ENCODE results near the gene ZNF598. TPM values are rescaled to one million over a fixed set of nuclear protein-coding genes. Genes with fewer than 3 reads are reported as not detected.

The ZNF598 gene
- total and polyA plus RNA-seq, 2 donors from 2014 or later = 14.3 to 34.9 TPM

DNA sequence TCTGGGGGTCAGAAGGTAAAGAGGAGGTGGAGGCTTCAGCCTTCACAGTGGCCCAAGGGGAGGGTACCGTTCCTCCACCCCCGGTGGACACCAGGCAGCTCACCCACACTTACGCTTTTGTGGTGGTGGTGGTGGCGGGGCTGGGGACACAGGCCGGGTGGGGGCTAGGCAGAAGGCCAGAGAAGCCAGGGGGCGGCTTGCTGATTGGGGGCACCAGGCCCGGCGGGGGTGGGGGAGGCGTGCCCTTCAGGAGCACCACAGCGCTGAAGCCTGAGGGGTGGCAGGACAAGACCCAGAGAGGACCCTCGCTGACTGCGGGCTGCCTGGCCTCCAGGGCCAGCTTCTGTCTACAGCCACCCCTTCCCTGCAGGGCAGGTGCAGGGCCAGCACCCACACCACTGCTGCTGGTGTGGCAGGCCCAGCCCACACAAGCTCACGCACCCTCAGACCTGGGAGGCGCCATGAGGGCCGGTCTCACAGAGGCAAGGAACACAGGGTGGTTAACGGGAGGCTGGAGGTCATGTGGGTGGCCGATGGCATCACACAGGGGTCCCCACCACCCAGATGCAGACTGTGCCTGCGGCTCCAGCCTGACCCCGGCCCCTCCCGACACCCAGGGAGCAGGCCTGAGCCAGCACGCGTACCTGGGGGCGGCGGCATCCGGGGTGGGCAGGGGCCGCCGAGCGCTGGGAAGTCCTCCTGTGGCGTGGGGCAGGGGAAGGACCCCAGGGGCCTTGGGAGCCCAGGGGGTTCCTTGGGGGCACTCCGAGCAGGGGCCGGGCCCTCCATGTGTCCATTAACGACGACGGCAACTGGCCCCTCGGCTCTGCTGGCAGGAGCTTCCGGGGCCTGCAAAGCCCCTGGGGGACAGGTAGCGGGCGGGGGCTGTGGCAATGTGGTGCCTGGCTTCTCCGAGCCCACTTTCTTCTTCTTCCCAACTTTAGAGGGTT is 10.5 kb downstream of the ZNF598 start:
- H3K27ac ChIP-seq (ENCODE audit: low read depth in 2 of 2, low read length in 2 of 2) = no peak overlapping the region
- no peaks in the 10 kb centered on the region for H3K9me3 ChIP-seq (ENCODE audit: control insufficient read depth in 2 of 3, insufficient read depth in 1 of 3, low read length in 3 of 3)
- peak in 1 of 5 donors; percentile 76 for DNase-seq
- no peak for FAIRE-seq
- peaks cover 0 to 4% (median 0%) of the 10 kb centered on the region in 3 donors for H3K4me1 ChIP-seq (ENCODE audit: control insufficient read depth in 2 of 3, insufficient read depth in 2 of 3, low read depth in 1 of 3, low read length in 3 of 3)
- TF ChIP-seq, protein P1, sequence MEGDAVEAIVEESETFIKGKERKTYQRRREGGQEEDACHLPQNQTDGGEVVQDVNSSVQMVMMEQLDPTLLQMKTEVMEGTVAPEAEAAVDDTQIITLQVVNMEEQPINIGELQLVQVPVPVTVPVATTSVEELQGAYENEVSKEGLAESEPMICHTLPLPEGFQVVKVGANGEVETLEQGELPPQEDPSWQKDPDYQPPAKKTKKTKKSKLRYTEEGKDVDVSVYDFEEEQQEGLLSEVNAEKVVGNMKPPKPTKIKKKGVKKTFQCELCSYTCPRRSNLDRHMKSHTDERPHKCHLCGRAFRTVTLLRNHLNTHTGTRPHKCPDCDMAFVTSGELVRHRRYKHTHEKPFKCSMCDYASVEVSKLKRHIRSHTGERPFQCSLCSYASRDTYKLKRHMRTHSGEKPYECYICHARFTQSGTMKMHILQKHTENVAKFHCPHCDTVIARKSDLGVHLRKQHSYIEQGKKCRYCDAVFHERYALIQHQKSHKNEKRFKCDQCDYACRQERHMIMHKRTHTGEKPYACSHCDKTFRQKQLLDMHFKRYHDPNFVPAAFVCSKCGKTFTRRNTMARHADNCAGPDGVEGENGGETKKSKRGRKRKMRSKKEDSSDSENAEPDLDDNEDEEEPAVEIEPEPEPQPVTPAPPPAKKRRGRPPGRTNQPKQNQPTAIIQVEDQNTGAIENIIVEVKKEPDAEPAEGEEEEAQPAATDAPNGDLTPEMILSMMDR (IDR thresholded peaks at IDR 0.05; ENCODE audit: borderline replicate concordance, extremely low read depth, insufficient read depth) = no peak
- H3K36me3 ChIP-seq (ENCODE audit: control insufficient read depth in 2 of 3, insufficient read depth in 3 of 3, low read length in 3 of 3) = peaks cover 0 to 33% (median 14%) of the 10 kb centered on the region in 3 donors
- H3K4me3 ChIP-seq (ENCODE audit: low read length in 3 of 3) = no peak overlapping the region
- intact Hi-C loops (cut with DNase I) = no loop called here
- no peak overlapping the region for H3K9ac ChIP-seq (ENCODE audit: low read length in 3 of 3)
- no peaks in the 10 kb centered on the region for H3K27me3 ChIP-seq (ENCODE audit: control insufficient read depth, insufficient read depth, low read length)

DNA sequence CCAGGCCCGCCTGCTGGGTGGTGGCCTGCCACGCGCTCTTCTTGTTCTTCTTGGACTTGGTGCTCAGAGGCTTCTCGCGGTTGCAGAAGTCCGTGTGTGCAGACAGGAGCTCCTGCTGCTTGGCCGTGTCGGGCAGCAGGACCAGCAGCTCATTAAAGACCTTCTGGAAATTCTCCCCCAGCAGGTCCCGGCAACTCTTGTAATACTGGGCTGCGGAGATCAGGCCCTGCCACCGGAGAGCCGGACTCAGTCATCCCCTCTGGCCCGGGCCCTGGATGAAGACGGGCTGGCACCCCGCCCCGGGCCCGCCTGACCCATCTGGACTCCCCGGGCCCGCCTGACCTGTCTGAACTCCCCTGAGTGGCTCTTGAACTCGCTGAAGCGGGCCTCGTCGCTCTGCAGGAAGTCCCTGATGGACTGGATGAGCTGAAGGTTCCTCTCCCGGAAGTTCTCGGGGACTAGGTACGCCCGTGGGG is 11.2 kb downstream of the ZNF598 start:
- TF ChIP-seq, protein P1 (IDR thresholded peaks at IDR 0.05; ENCODE audit: borderline replicate concordance, extremely low read depth, insufficient read depth) = no peak
- Histone ChIP-seq H3K4me1 (ENCODE audit: control insufficient read depth in 2 of 3, insufficient read depth in 2 of 3, low read depth in 1 of 3, low read length in 3 of 3) (no peaks in the 10 kb centered on the region), H3K27me3 (ENCODE audit: control insufficient read depth, insufficient read depth, low read length) (no peaks in the 10 kb centered on the region), H3K27ac (ENCODE audit: low read depth in 2 of 2, low read length in 2 of 2) (no peak overlapping the region), H3K9me3 (ENCODE audit: control insufficient read depth in 2 of 3, insufficient read depth in 1 of 3, low read length in 3 of 3) (no peaks in the 10 kb centered on the region), H3K4me3 (ENCODE audit: low read length in 3 of 3) (no peak overlapping the region), H3K9ac (ENCODE audit: low read length in 3 of 3) (no peak overlapping the region), H3K36me3 (ENCODE audit: control insufficient read depth in 2 of 3, insufficient read depth in 3 of 3, low read length in 3 of 3) (peaks cover 0 to 33% (median 14%) of the 10 kb centered on the region in 3 donors)
- intact Hi-C loops (cut with DNase I) = no loop called here
- DNase-seq = no peak
- FAIRE-seq = no peak

DNA sequence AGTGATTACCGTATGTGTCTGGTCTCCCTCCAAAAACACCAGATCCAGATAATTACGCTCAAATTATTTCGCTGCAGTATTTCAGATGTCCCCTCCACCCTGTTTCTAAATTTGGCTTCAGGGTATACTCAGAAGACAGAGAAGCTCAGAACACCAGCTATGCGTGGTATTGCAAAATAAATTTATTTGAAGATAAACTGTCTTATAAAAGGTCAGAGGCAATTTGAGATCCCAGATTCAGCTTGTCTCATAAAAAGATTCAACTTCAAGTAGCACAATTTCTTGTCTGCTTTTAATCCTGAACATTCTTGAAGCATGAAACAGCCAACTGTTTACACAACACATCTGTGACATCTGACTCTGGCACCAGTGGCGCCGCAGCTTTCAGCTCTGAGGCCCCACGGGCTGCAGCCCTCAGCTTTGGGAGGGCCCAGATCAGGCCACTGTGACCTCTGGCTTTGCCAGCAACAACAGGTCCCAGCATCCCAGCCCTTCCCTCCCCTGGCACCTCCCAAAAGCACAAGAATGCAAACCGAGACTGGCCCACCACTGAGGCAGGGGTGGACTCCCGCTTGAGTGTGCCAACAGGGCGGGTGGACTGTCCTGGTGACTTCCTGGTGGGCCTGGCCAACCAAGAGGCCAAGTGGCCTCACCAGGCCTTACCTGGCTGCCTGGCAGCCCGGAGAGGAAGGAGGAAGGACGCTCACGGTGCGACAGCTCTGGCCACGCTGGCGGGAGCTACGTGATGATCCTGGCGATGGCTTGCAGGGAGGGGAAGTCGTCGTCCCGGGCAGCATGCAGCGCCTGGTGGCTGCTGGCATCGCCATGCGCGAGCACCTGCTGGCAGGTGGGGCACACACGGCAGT is 11.9 kb downstream of the ZNF598 start:
- intact Hi-C loops (cut with DNase I) = no loop called here
- no peak for FAIRE-seq

More for the DNA sequence above, 11.9 kb downstream of the ZNF598 start:
- Histone ChIP-seq H3K27ac (ENCODE audit: low read depth in 2 of 2, low read length in 2 of 2) (no peak overlapping the region), H3K4me1 (ENCODE audit: control insufficient read depth in 2 of 3, insufficient read depth in 2 of 3, low read depth in 1 of 3, low read length in 3 of 3) (no peaks in the 10 kb centered on the region), H3K36me3 (ENCODE audit: control insufficient read depth in 2 of 3, insufficient read depth in 3 of 3, low read length in 3 of 3) (peaks cover 0 to 30% (median 14%) of the 10 kb centered on the region in 3 donors), H3K4me3 (ENCODE audit: low read length in 3 of 3) (no peak overlapping the region), H3K9ac (ENCODE audit: low read length in 3 of 3) (no peak overlapping the region), H3K9me3 (ENCODE audit: control insufficient read depth in 2 of 3, insufficient read depth in 1 of 3, low read length in 3 of 3) (no peaks in the 10 kb centered on the region), H3K27me3 (ENCODE audit: control insufficient read depth, insufficient read depth, low read length) (no peaks in the 10 kb centered on the region)
- DNase-seq = no peak
- TF ChIP-seq, protein P1 (IDR thresholded peaks at IDR 0.05; ENCODE audit: borderline replicate concordance, extremely low read depth, insufficient read depth) = no peak

All from kidney (tissue), 14 donors.